GM12872 (cell line): ENCODE results near the gene UNC5C.

ENCODE experiments used
- TF ChIP-seq, protein P1 (sequence below): IDR thresholded peaks from 3 replicates; pipeline ENCODE4 v1.5.1; 2011; ENCODE audit warnings: low read depth, mild to moderate bottlenecking, low read length, moderate library complexity; ENCODE audit not compliant: insufficient read depth

Gene UNC5C

GRCh38 chr4:95393821-95394220 is 155.0 kb downstream of the UNC5C start:
- TF ChIP-seq, protein P1, sequence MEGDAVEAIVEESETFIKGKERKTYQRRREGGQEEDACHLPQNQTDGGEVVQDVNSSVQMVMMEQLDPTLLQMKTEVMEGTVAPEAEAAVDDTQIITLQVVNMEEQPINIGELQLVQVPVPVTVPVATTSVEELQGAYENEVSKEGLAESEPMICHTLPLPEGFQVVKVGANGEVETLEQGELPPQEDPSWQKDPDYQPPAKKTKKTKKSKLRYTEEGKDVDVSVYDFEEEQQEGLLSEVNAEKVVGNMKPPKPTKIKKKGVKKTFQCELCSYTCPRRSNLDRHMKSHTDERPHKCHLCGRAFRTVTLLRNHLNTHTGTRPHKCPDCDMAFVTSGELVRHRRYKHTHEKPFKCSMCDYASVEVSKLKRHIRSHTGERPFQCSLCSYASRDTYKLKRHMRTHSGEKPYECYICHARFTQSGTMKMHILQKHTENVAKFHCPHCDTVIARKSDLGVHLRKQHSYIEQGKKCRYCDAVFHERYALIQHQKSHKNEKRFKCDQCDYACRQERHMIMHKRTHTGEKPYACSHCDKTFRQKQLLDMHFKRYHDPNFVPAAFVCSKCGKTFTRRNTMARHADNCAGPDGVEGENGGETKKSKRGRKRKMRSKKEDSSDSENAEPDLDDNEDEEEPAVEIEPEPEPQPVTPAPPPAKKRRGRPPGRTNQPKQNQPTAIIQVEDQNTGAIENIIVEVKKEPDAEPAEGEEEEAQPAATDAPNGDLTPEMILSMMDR: no peak

DNA sequence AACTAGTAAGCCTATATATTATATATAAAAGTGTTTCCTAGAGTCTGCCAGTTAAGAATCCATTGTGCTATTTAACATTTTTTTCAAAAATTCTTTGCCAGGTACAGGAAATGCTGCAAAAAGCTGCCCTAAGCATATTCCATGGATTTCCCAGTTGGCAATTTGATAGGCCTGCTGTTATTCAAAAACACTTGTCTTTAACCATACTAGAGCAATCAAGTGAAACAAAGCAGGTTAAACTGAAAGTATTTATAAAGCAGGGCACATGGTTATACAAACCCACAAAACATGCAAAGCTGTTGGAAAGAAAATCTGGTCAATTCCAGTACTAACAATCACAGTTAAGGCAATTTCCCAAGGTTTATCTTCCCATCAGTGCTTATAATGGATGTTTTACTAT is 159.9 kb downstream of the UNC5C start:
- TF ChIP-seq, protein P1: no peak

GRCh38 chr4:95387719-95388118 is 161.1 kb downstream of the UNC5C start:
- TF ChIP-seq, protein P1: no peak

GRCh38 chr4:95386410-95386809 is 162.4 kb downstream of the UNC5C start:
- TF ChIP-seq, protein P1: no peak

DNA sequence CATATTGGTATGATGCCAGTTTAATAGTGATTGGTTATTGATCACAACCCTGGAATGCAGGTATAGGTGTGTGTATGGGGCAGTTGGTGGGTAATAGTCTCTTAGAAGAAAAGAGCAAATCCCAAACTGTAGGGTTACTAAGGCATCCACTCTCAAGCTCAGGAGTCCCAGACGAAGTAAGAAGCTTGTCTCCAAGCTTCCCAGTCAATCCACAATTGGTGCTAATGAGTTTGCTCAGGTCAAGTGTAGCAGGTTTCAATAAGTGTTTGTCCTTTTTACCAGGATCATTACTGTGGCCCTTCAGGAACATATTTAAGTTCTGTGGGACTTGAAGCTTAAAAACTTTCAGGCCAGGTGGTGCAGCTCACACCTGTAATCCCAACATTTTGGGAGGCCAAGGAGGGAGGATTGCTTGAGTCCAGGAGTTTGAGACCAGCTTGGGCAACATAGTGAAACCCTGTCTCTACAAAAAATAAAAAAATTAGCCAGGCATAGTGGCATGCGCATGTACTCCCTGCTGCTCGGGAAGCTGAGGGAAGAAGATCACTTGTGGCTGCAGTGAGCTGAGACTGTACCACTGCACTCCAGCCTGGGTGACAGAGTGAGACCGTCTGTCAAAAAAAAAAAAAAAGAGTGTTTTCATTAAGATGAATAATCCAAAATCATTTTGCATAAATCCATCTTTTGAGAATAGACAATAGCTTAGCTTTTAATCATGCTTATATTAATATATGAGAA is 166.8 kb downstream of the UNC5C start:
- TF ChIP-seq, protein P1: no peak

GRCh38 chr4:95379633-95380032 is 169.1 kb downstream of the UNC5C start:
- TF ChIP-seq, protein P1: no peak

DNA sequence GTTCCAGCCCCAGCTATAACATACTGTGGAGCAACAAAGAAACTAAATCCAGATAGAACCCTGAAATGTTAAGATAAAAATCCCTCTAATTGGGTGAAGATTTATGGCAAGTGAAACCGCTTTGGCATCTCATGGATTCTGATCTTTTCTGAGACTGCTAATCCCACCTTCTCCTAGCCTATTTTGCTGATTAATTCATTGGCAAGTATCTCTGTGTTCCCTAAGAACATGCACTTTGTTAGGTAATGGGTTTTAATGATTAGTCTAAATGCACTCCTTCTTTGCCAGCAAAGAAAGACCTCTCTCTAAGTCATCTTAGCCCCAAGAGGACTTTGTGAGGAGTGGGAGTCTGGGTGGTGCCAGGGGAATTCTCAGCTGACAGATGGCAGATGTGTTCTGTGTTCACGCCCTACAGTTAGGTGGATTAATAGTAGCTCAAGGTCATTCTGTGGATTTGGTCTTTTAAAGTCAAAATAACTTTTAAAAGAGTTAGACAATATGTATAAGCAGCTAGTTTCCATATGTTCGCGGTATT is 171.3 kb downstream of the UNC5C start:
- TF ChIP-seq, protein P1: no peak
